Thoracic aorta (tissue), 2 donors: ENCODE data around the gene MYT1. TPM values are rescaled to one million over a fixed set of nuclear protein-coding genes. Genes with fewer than 3 reads are reported as not detected.

Source experiments
- ATAC-seq: fragments of 150-250 bp; one replicate; pipeline ENCODE4 v1.8.0; 2017; ENCODE audit warnings: low read depth; ENCODE audit not compliant: insufficient number of reproducible peaks, low FRiP score
- DNase-seq: peaks from one replicate; pipeline ENCODE4 v3.0.0-alpha.2; 2020; ENCODE audit warnings: low spot score
- H3K27ac ChIP-seq, 2 donors: fragments of 200-600 bp; sonication (generic); 1 replicate in 1 of 2; 2 replicates in 1 of 2; pipeline ENCODE4 v1.5.1; 2016; ENCODE audit warnings: mild to moderate bottlenecking in 2 of 2, moderate library complexity in 2 of 2
- H3K27me3 ChIP-seq: fragments of 200-600 bp; sonication (generic); replicated peaks from 2 replicates; pipeline ENCODE4 v1.6.0; 2016; ENCODE audit warnings: mild to moderate bottlenecking; ENCODE audit not compliant: insufficient read depth
- H3K36me3 ChIP-seq: fragments of 200-600 bp; sonication (generic); one replicate; pipeline ENCODE4 v1.5.1; 2016
- H3K4me1 ChIP-seq, 2 donors: fragments of 200-600 bp; sonication (generic); 1 replicate in 1 of 2; 2 replicates in 1 of 2; pipeline versions ENCODE4 v1.5.1 to v1.6.0; 2016; ENCODE audit warnings: low read depth in 2 of 2, mild to moderate bottlenecking in 1 of 2; ENCODE audit not compliant: control insufficient read depth in 1 of 2
- H3K4me3 ChIP-seq: fragments of 200-600 bp; sonication (generic); 2 replicates; pipeline ENCODE4 v1.5.1; 2016; ENCODE audit warnings: mild to moderate bottlenecking
- H3K9me3 ChIP-seq: fragments of 200-600 bp; sonication (generic); 2 replicates; pipeline ENCODE4 v1.5.1; 2016
- CTCF ChIP-seq: fragments of 200-600 bp; sonication (generic); IDR thresholded peaks from one replicate; pipeline ENCODE4 v1.5.1; 2019; ENCODE audit warnings: antibody characterized with exemption
- total RNA-seq, 2 donors: library from RNA; depleted of rRNA; stranded (reverse); fragments of >200 nt; gene quantifications; one replicate each; pipeline versions ENCODE4 v1.1.0 to v1.2.3, GENCODE V29; 2016

Gene MYT1
- total RNA-seq, 2 donors from 2014 or later, result not detected

GRCh38 chr20:64266988-64267387 lies 102.7 kb downstream of the MYT1 start:
- TF ChIP-seq CTCF, result no peak
- H3K36me3 ChIP-seq, result peaks cover 7% of the 10 kb centered on the region
- no peaks in the 10 kb centered on the region for H3K9me3 ChIP-seq
- no peak overlapping the region for H3K4me3 ChIP-seq
- no peaks in the 10 kb centered on the region for H3K4me1 ChIP-seq
- H3K27ac ChIP-seq, result no peak overlapping the region
- DNase-seq, result no peak
- H3K27me3 ChIP-seq, result no peaks in the 10 kb centered on the region
- no peak for ATAC-seq

GRCh38 chr20:64268174-64268573 lies 103.9 kb downstream of the MYT1 start:
- peaks cover 7% of the 10 kb centered on the region for H3K36me3 ChIP-seq
- ATAC-seq, result no peak

GRCh38 chr20:64269604-64270411 lies 105.6 kb downstream of the MYT1 start:
- Histone ChIP-seq H3K27me3 (no peaks in the 10 kb centered on the region), H3K36me3 (peaks cover 7% of the 10 kb centered on the region), H3K27ac (no peak overlapping the region), H3K4me3 (no peak overlapping the region), H3K9me3 (no peaks in the 10 kb centered on the region), H3K4me1 (no peaks in the 10 kb centered on the region)
- ATAC-seq (no peak), DNase-seq (no peak)
- TF ChIP-seq CTCF, result no peak

More at GRCh38 chr20:64268174-64268573, 103.9 kb downstream of the MYT1 start:
- DNase-seq, result no peak
- Histone ChIP-seq H3K27me3 (no peaks in the 10 kb centered on the region), H3K9me3 (no peaks in the 10 kb centered on the region), H3K4me1 (no peaks in the 10 kb centered on the region), H3K27ac (no peak overlapping the region), H3K4me3 (no peak overlapping the region)
- no peak for TF ChIP-seq CTCF

GRCh38 chr20:64271636-64272035 lies 107.4 kb downstream of the MYT1 start:
- H3K36me3 ChIP-seq, result peaks cover 7% of the 10 kb centered on the region

GRCh38 chr20:64273109-64273508 lies 108.9 kb downstream of the MYT1 start:
- Histone ChIP-seq H3K27me3 (no peaks in the 10 kb centered on the region), H3K4me1 (no peaks in the 10 kb centered on the region), H3K36me3 (peaks cover 7% of the 10 kb centered on the region), H3K9me3 (no peaks in the 10 kb centered on the region), H3K27ac (no peak overlapping the region), H3K4me3 (no peak overlapping the region)
- no peak for TF ChIP-seq CTCF
- DNase-seq, result no peak
- no peak for ATAC-seq

More at GRCh38 chr20:64271636-64272035, 107.4 kb downstream of the MYT1 start:
- H3K4me1 ChIP-seq, result no peaks in the 10 kb centered on the region
- no peaks in the 10 kb centered on the region for H3K27me3 ChIP-seq
- H3K4me3 ChIP-seq, result no peak overlapping the region
- no peaks in the 10 kb centered on the region for H3K9me3 ChIP-seq
- H3K27ac ChIP-seq, result no peak overlapping the region
- no peak for DNase-seq
- ATAC-seq, result no peak
- TF ChIP-seq CTCF, result no peak
